Duodenal mucosa (tissue), 2 donors: Measurements from ENCODE around the gene TCTN1.
"Not testable (repeated sequence)": the region's sequence is repeated elsewhere in the genome, so short reads cannot be mapped to it uniquely, and the experiment has no call there.

Experiments used
- H3K27ac ChIP-seq: one replicate; pipeline ENCODE4 v1.7.0; 2013; ENCODE audit warnings: low read depth, low read length
- H3K27me3 ChIP-seq, 2 donors: one replicate each; pipeline ENCODE4 v1.7.0; 2013; ENCODE audit warnings: low read length in 2 of 2, control low read depth in 1 of 2; ENCODE audit not compliant: insufficient read depth in 2 of 2, control insufficient read depth in 1 of 2
- H3K36me3 ChIP-seq, 2 donors: one replicate each; pipeline ENCODE4 v1.7.0; 2013; ENCODE audit warnings: low read length in 2 of 2, control low read depth in 1 of 2; ENCODE audit not compliant: insufficient read depth in 2 of 2, control insufficient read depth in 1 of 2
- H3K4me1 ChIP-seq, 2 donors: one replicate each; pipeline ENCODE4 v1.7.0; 2013; ENCODE audit warnings: low read length in 2 of 2, control low read depth in 1 of 2; ENCODE audit not compliant: insufficient read depth in 2 of 2, control insufficient read depth in 1 of 2
- H3K4me3 ChIP-seq, 2 donors: one replicate each; pipeline ENCODE4 v1.7.0; 2013; ENCODE audit warnings: low read length in 2 of 2, low read depth in 1 of 2
- H3K9ac ChIP-seq, 2 donors: one replicate each; pipeline ENCODE4 v1.7.0; 2013; ENCODE audit warnings: low read length in 2 of 2, low read depth in 1 of 2
- H3K9me3 ChIP-seq, 2 donors: one replicate each; pipeline ENCODE4 v1.7.0; 2013; ENCODE audit warnings: low read length in 2 of 2, control low read depth in 1 of 2; ENCODE audit not compliant: control insufficient read depth in 1 of 2

The TCTN1 gene

GRCh38 chr12:110613771-110614684, at the start of gene TCTN1:
TSS of gene TCTN1 (plus strand) at chr12:110614129. CDS start at chr12:110614183, 54 bp downstream.
- H3K27me3 ChIP-seq = no peaks in the 10 kb centered on the region
- H3K9me3 ChIP-seq = no peaks in the 10 kb centered on the region
- no peak within 1 kb of the TSS for H3K27ac ChIP-seq
- H3K36me3 ChIP-seq = no peaks in the 10 kb centered on the region
- peak within 1 kb of the TSS; percentile 82 to 86 for H3K4me3 ChIP-seq
- peak within 1 kb of the TSS; percentile 59 to 80 for H3K9ac ChIP-seq
- H3K4me1 ChIP-seq = peaks cover 5 to 9% of the 10 kb centered on the region in 2 donors

- peaks cover 23 to 33% of the 10 kb centered on the region in 2 donors for H3K4me1 ChIP-seq
- H3K27ac ChIP-seq = no peak overlapping the region
Observed at GRCh38 chr12:110564471-110564991, 49.4 kb upstream of the TCTN1 start.

GRCh38 chr12:110565894-110566871, 47.7 kb upstream of the TCTN1 start:
- Histone ChIP-seq H3K27ac (no peak overlapping the region), H3K27me3 (no peaks in the 10 kb centered on the region), H3K9ac (no peak overlapping the region), H3K36me3 (no peaks in the 10 kb centered on the region), H3K4me1 (peaks cover 23 to 33% of the 10 kb centered on the region in 2 donors), H3K4me3 (no peak overlapping the region), H3K9me3 (peaks cover 2 to 6% of the 10 kb centered on the region in 2 donors)

More at GRCh38 chr12:110564471-110564991, 49.4 kb upstream of the TCTN1 start:
- H3K27me3 ChIP-seq = no peaks in the 10 kb centered on the region
- H3K9ac ChIP-seq = no peak overlapping the region
- no peak overlapping the region for H3K4me3 ChIP-seq
- peaks cover 2% of the 10 kb centered on the region in 2 donors for H3K9me3 ChIP-seq
- H3K36me3 ChIP-seq = no peaks in the 10 kb centered on the region

- Histone ChIP-seq H3K9me3 (peaks cover 5 to 14% of the 10 kb centered on the region in 2 donors), H3K4me3 (no peak overlapping the region), H3K27me3 (no peaks in the 10 kb centered on the region), H3K27ac (no peak overlapping the region), H3K36me3 (no peaks in the 10 kb centered on the region), H3K4me1 (peaks cover 23 to 33% of the 10 kb centered on the region in 2 donors), H3K9ac (no peak overlapping the region)
Observed at GRCh38 chr12:110566993-110567392, 46.9 kb upstream of the TCTN1 start.

GRCh38 chr12:110568752-110569151, 45.2 kb upstream of the TCTN1 start:
- H3K9ac ChIP-seq = no peak overlapping the region
- peaks cover 15 to 28% of the 10 kb centered on the region in 2 donors for H3K4me1 ChIP-seq
- no peaks in the 10 kb centered on the region for H3K27me3 ChIP-seq
- H3K36me3 ChIP-seq = no peaks in the 10 kb centered on the region
- H3K4me3 ChIP-seq = no peak overlapping the region
- no peak overlapping the region for H3K27ac ChIP-seq
- H3K9me3 ChIP-seq = peaks cover 5 to 19% of the 10 kb centered on the region in 2 donors

GRCh38 chr12:110569838-110570237, 44.1 kb upstream of the TCTN1 start:
- Histone ChIP-seq H3K9me3 (peaks cover 5 to 19% of the 10 kb centered on the region in 2 donors), H3K4me1 (peaks cover 16 to 27% of the 10 kb centered on the region in 2 donors)
- H3K36me3 ChIP-seq, H3K27ac ChIP-seq, H3K9ac ChIP-seq, H3K27me3 ChIP-seq, H3K4me3 ChIP-seq: not testable (repeated sequence)

- not testable (repeated sequence) for H3K9ac ChIP-seq, H3K36me3 ChIP-seq, H3K4me3 ChIP-seq, H3K27ac ChIP-seq, H3K27me3 ChIP-seq
- peaks cover 19 to 24% of the 10 kb centered on the region in 2 donors for H3K4me1 ChIP-seq
- peaks cover 5 to 19% of the 10 kb centered on the region in 2 donors for H3K9me3 ChIP-seq
Observed at GRCh38 chr12:110570798-110571197, 43.1 kb upstream of the TCTN1 start.

- H3K9me3 ChIP-seq = peaks cover 3 to 19% of the 10 kb centered on the region in 2 donors
- H3K36me3 ChIP-seq = no peaks in the 10 kb centered on the region
- H3K4me1 ChIP-seq = peaks cover 23 to 35% of the 10 kb centered on the region in 2 donors
- H3K4me3 ChIP-seq = no peak overlapping the region
- no peaks in the 10 kb centered on the region for H3K27me3 ChIP-seq
- H3K27ac ChIP-seq = no peak overlapping the region
- H3K9ac ChIP-seq = no peak overlapping the region
Observed at GRCh38 chr12:110574044-110574443, 39.9 kb upstream of the TCTN1 start.

- peaks cover 3 to 14% of the 10 kb centered on the region in 2 donors for H3K9me3 ChIP-seq
- H3K4me1 ChIP-seq = peaks cover 27 to 39% of the 10 kb centered on the region in 2 donors
- not testable (repeated sequence) for H3K9ac ChIP-seq, H3K36me3 ChIP-seq, H3K4me3 ChIP-seq, H3K27me3 ChIP-seq, H3K27ac ChIP-seq
Observed at GRCh38 chr12:110574717-110575230, 39.2 kb upstream of the TCTN1 start.
